Caco-2 (cell line): ENCODE data around the gene PPIE. TPM values are rescaled to one million over a fixed set of nuclear protein-coding genes. Genes with fewer than 3 reads are reported as not detected.

Experiments used
- BruUV-seq: library from RNA; stranded (reverse); fragments of 400-500 nt; replicated peaks from 2 replicates; lab custom pipeline; 2021; lab: Mats Ljungman, UMichigan
- CTCF ChIA-PET: fragments of 300-600 bp; sonication (Branson Sonifier 250); formaldehyde crosslinking; loops from one replicate; lab custom pipeline; 2022; ENCODE audit warnings: antibody characterized with exemption; lab: Charles Lee
- POLR2A ChIA-PET: fragments of 300-600 bp; sonication (Branson Sonifier 250); formaldehyde crosslinking; loops from one replicate; lab custom pipeline; 2022; ENCODE audit warnings: antibody characterized with exemption; lab: Charles Lee
- DNase-seq, 2 experiments: peaks; one replicate each; pipeline versions ENCODE4 v3.0.0 to v3.0.0-alpha.2; 2020 to 2022
- H3K27me3 ChIP-seq: replicated peaks from 2 replicates; pipeline ENCODE4 v1.6.0; 2011; ENCODE audit warnings: low read length; ENCODE audit not compliant: control insufficient read depth, insufficient read depth
- H3K36me3 ChIP-seq: 2 replicates; pipeline ENCODE4 v1.5.1; 2011; ENCODE audit warnings: low read length; ENCODE audit not compliant: control insufficient read depth, insufficient read depth
- H3K4me1 ChIP-seq: fragments of 250-450 bp; sonication (Bioruptor Pico); 2 replicates; pipeline ENCODE4 v1.5.1; 2020; ENCODE audit warnings: mild to moderate bottlenecking
- H3K4me3 ChIP-seq: 2 replicates; pipeline ENCODE4 v1.5.1; 2011; ENCODE audit warnings: low read depth, mild to moderate bottlenecking, control low read depth, low read length
- H3K9me3 ChIP-seq: fragments of 250-450 bp; sonication (Bioruptor Pico); 2 replicates; pipeline ENCODE4 v1.5.1; 2020; ENCODE audit warnings: mild to moderate bottlenecking, moderate library complexity
- H3K27ac Mint-ChIP-seq: one replicate; pipeline ENCODE4 v1.8.0; 2022; ENCODE audit warnings: mixed read lengths; ENCODE audit not compliant: unreplicated experiment
- H3K27me3 Mint-ChIP-seq: one replicate; pipeline ENCODE4 v1.8.0; 2022; ENCODE audit warnings: mixed read lengths; ENCODE audit not compliant: insufficient read depth, unreplicated experiment
- H3K36me3 Mint-ChIP-seq: one replicate; pipeline ENCODE4 v1.8.0; 2022; ENCODE audit warnings: mild to moderate bottlenecking, mixed read lengths; ENCODE audit not compliant: insufficient read depth, unreplicated experiment
- H3K4me1 Mint-ChIP-seq: one replicate; pipeline ENCODE4 v1.8.0; 2022; ENCODE audit warnings: low read depth, mixed read lengths; ENCODE audit not compliant: unreplicated experiment
- H3K4me3 Mint-ChIP-seq: one replicate; pipeline ENCODE4 v1.8.0; 2022; ENCODE audit warnings: mild to moderate bottlenecking, moderate library complexity, mixed read lengths; ENCODE audit not compliant: unreplicated experiment
- H3K9me3 Mint-ChIP-seq: one replicate; pipeline ENCODE4 v1.8.0; 2022; ENCODE audit warnings: mixed read lengths; ENCODE audit not compliant: unreplicated experiment
- intact Hi-C: fragments of 100-400 bp; cut with micrococcal nuclease; formaldehyde crosslinking; loops from one replicate; pipeline ENCODE4 v1.10.0; 2022; ENCODE audit not compliant: unreplicated experiment
- total RNA-seq: library from RNA; stranded (reverse); gene quantifications from 2 replicates; pipeline ENCODE4 v1.2.3, GENCODE V29; 2022
- TF ChIP-seq, protein P1 (sequence below), 2 experiments: fragments of 200-600 bp in 1 of 2; IDR thresholded peaks; 1 replicate in 1 of 2; 2 replicates in 1 of 2; pipeline versions ENCODE4 v1.5.1 to v1.8.0; 2011 to 2022; ENCODE audit warnings: antibody characterized with exemption in 1 of 2, control low read depth in 1 of 2, inconsistent platforms in 1 of 2, low read depth in 1 of 2, low read length in 1 of 2, mild to moderate bottlenecking in 1 of 2, moderate library complexity in 1 of 2; ENCODE audit not compliant: insufficient read depth in 1 of 2, severe bottlenecking in 1 of 2, unreplicated experiment in 1 of 2

Gene PPIE
- total RNA-seq, 1 experiment from 2014 or later: 39.2 TPM

DNA sequence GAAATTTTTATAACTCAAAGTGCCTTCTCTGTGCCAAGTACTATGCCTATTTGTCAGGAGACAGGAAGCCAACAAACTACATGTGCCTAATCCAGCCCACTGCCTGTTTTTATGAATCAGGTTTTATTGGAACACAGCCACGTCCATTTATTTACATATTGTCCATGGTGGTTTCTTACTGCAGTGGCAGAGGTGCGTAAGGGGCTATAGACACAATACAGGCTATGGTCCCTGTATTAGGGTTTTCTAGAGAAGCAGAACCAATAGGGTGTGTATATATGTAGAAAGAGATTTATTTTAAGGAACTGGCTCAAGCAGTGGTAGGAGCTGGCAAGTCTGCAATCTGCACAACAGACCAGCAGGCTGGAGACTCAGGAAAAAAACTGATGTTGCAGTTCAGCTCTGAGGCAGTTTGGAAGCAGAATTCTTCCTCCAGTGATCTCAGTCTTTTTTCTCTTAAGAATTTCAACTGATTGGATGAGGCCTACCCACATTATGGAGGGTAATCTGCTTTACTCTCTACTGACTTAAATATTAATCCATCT is 15.4 kb downstream of the PPIE start:
- H3K4me3 Mint-ChIP-seq: no peak overlapping the region
- no peak overlapping the region for H3K27ac Mint-ChIP-seq
- BruUV-seq: no TSS peak
- H3K9me3 Mint-ChIP-seq: no peaks in the 10 kb centered on the region
- no peaks in the 10 kb centered on the region; the same call in 1 of the 2 replicates for H3K36me3 ChIP-seq
- ChIA-PET CTCF (no interaction called here), POLR2A (no interaction called here)
- TF ChIP-seq, protein P1, sequence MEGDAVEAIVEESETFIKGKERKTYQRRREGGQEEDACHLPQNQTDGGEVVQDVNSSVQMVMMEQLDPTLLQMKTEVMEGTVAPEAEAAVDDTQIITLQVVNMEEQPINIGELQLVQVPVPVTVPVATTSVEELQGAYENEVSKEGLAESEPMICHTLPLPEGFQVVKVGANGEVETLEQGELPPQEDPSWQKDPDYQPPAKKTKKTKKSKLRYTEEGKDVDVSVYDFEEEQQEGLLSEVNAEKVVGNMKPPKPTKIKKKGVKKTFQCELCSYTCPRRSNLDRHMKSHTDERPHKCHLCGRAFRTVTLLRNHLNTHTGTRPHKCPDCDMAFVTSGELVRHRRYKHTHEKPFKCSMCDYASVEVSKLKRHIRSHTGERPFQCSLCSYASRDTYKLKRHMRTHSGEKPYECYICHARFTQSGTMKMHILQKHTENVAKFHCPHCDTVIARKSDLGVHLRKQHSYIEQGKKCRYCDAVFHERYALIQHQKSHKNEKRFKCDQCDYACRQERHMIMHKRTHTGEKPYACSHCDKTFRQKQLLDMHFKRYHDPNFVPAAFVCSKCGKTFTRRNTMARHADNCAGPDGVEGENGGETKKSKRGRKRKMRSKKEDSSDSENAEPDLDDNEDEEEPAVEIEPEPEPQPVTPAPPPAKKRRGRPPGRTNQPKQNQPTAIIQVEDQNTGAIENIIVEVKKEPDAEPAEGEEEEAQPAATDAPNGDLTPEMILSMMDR (IDR thresholded peaks at IDR 0.05; ENCODE audit: insufficient read depth in 1 of 2, low read depth in 1 of 2, low read length in 1 of 2, severe bottlenecking in 1 of 2, unreplicated experiment in 1 of 2): no peak
- H3K27me3 ChIP-seq: no peaks in the 10 kb centered on the region
- H3K4me3 ChIP-seq: no peak overlapping the region
- H3K4me1 ChIP-seq: no peaks in the 10 kb centered on the region
- DNase-seq: no peak
- peaks cover 25% of the 10 kb centered on the region for H3K36me3 Mint-ChIP-seq
- intact Hi-C loops: no loop called here
- no peaks in the 10 kb centered on the region for H3K9me3 ChIP-seq
- no peaks in the 10 kb centered on the region for H3K4me1 Mint-ChIP-seq
- no peaks in the 10 kb centered on the region for H3K27me3 Mint-ChIP-seq

DNA sequence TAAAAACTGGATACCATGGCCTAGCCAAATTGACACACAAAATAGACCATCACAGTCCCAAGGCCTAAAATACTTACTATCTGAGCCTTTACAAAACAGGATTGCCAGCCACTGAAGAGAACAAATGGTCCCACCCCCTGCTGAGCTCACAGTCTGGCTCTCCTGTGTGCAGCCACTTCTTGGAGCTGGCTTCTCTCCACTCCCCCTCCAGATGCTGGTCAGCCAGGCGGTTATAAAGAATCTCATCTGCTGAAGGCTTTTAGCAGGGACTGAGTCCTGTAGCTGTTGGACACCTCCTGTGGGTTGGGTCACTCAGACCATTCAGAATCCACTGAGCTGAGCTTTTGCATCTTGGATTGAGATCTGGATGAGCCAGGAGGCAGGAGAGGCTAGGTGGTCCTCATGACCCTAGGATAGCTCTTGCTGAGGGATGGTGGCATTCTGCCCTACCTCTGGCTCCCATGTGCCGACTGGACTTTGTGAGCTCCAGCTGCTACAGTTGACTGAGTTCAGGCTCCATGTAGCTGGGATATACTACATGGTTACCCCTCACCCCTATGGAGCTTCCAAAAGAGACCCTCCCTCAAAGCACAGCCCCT is 16.3 kb downstream of the PPIE start:
- intact Hi-C loops: no loop called here
- BruUV-seq: no TSS peak

DNA sequence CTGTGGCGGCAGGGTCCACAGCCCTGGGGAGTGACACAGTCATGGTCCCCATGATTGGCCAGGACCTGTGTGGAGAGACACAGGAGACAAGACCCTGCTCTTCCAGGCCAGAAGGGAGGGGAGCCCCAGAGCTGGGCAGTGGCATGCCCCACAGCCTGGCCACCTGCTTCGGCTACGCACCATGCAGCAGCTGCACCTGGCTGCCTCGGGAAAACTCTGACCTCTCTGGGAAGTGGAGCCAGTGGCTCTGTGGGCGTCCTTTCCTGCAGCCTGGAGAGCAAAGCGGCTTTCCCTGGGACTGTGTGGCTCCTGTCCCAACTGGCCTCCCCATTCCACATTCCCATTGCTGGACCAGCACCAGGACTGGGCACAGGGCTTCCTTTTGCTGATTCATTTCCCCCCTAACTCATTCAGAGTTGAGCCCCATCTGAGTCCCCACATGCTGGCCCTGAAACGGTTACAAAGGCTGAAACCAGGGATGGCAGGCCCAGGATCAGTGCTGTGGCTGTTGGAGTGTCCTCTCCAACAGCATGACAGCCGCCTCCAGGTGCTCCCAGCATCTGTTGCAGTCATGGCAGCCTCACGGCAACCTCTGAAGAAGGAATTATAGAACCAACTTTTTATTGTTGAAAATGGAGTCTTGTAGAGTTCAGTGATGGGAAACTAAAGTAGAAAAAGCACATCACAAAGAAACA is 17.4 kb downstream of the PPIE start:
- POLR2A ChIA-PET: no interaction called here
- intact Hi-C loops: no loop called here
- H3K36me3 Mint-ChIP-seq: peaks cover 9% of the 10 kb centered on the region

More for the DNA sequence above, 16.3 kb downstream of the PPIE start:
- Histone ChIP-seq H3K36me3 (no peaks in the 10 kb centered on the region; the same call in 1 of the 2 replicates), H3K4me3 (no peak overlapping the region), H3K4me1 (no peaks in the 10 kb centered on the region), H3K9me3 (no peaks in the 10 kb centered on the region), H3K27me3 (no peaks in the 10 kb centered on the region)
- Mint-ChIP-seq H3K27me3 (no peaks in the 10 kb centered on the region), H3K4me1 (no peaks in the 10 kb centered on the region), H3K9me3 (no peaks in the 10 kb centered on the region), H3K27ac (no peak overlapping the region), H3K4me3 (no peak overlapping the region), H3K36me3 (peaks cover 15% of the 10 kb centered on the region)
- ChIA-PET POLR2A (no interaction called here), CTCF (no interaction called here)
- TF ChIP-seq, protein P1 (IDR thresholded peaks at IDR 0.05; ENCODE audit: insufficient read depth in 1 of 2, low read depth in 1 of 2, low read length in 1 of 2, severe bottlenecking in 1 of 2, unreplicated experiment in 1 of 2): no peak
- no peak for DNase-seq

More for the DNA sequence above, 17.4 kb downstream of the PPIE start:
- no peak for DNase-seq
- Mint-ChIP-seq H3K27ac (no peak overlapping the region), H3K4me1 (no peaks in the 10 kb centered on the region), H3K4me3 (no peak overlapping the region), H3K9me3 (no peaks in the 10 kb centered on the region), H3K27me3 (no peaks in the 10 kb centered on the region)
- TF ChIP-seq, protein P1 (IDR thresholded peaks at IDR 0.05; ENCODE audit: insufficient read depth in 1 of 2, low read depth in 1 of 2, low read length in 1 of 2, severe bottlenecking in 1 of 2, unreplicated experiment in 1 of 2): no peak
- no peaks in the 10 kb centered on the region for H3K4me1 ChIP-seq
- H3K9me3 ChIP-seq: no peaks in the 10 kb centered on the region
- no peaks in the 10 kb centered on the region for H3K27me3 ChIP-seq
- BruUV-seq: no TSS peak
- CTCF ChIA-PET: no interaction called here
- H3K4me3 ChIP-seq: no peak overlapping the region
- H3K36me3 ChIP-seq: no peaks in the 10 kb centered on the region; the same call in 1 of the 2 replicates
